Erythroblast (primary cell): ENCODE results near the gene TTC16.

Source experiments
- DNase-seq, 2 experiments: peaks; one replicate each; lab custom pipeline; 2025; lab: John Stamatoyannopoulos, UW
- GATA1 ChIP-seq: IDR thresholded peaks from 2 replicates; pipeline ENCODE4 v1.6.1; 2011; ENCODE audit warnings: low read depth, mild to moderate bottlenecking, control low read depth, low read length, moderate library complexity
- POLR2A ChIP-seq: IDR thresholded peaks from 2 replicates; pipeline ENCODE4 v1.6.1; 2011; ENCODE audit warnings: mild to moderate bottlenecking, low read length

TTC16 gene

GRCh38 chr9:127734747-127735529, 19.1 kb downstream of the TTC16 start, which contains the start of gene TOR2A:
Gene TOR2A, minus strand, starts transcription at chr9:127735294. Its CDS starts 24 bp downstream, at chr9:127735270.
- peak; percentile 99 for DNase-seq
- TF ChIP-seq GATA1 (no peak), POLR2A (peak; percentile 91)

DNA sequence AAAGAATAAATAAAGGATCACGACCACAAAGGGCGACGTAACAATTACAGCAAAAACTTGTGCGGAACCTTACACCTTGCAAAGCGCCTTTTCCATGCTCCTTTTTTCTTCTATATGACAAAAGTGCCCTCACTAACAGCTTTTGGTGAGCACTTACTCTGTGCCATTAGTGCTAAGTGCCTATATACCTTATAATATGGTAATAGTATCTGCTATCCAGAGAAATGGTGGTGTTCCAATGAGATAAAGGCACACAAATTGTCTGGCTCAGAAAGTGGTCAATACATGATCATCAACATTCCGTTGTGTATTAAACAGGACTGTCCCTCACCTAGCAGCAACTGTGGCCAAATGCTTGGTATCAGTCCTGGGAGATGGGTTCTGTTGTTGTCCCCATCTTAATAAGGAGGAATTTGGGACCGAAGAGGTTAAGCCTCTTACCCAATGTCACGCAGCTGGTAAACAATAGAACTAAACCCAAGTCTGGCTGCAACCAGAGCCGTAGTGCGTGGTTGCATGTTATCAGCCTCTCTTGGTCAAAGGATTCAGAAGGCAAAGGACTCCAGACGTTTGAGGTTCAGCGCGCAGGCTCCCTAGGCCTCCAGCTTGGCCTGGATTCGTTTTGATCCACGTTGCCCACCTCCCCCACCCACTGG, 19.8 kb downstream of the TTC16 start:
- DNase-seq, result no peak
- TF ChIP-seq POLR2A (no peak), GATA1 (no peak)

DNA sequence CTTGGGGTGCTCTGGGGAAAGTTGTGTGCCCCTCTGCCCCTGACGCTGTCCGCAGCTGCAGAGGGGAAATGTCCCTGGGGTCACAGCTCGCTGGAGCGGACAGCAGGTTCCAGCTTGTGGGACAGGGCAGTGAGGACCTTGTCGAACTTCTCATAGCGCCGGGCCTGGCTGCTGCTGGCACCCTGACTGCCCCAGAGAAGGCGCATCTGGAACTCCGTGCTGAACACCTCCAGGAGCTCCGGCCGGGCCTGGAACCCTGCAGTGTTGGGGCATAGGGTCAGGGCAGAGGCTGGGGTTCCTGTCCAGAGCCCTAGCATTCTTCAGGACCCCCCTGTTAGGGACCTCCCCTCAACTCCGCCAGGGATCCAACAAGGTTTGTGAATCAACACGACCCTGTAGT, 22.8 kb downstream of the TTC16 start:
- no peak for DNase-seq
- TF ChIP-seq GATA1 (no peak), POLR2A (no peak)

DNA sequence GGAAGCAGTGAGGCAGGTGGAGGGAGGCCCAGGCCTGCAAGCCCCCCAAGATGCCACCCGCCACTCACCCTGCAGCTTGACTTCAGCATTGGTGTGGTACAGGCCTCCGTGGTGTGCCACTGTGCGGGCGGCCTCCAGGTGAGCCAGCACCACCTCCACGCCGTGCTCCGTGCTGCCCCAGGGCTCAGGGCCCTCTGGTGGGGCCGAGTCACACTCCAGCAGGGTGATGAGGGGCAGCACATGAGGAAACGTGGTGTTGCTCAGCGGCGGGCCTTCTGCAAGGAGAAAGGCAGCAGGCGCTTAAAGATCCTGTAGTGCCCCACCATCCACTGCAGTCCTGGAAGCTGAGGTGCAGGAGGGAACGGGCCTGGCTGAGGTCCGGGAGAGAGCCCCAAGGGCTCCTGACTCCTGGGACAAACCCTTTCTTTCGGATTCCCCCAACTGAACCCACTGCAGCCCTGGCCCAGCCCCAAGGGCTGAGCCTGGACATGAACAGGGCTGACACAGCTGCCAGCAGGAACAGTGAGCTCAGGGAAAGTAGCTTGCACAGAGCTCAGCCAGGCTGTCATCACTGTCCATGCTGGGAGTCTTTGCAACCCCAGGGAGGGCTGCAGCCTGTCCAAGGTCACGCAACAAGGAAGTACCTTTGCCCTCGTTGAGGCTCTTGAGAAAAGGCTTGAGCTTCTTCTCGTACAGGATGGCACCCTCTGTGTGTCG, 23.9 kb downstream of the TTC16 start:
- TF ChIP-seq POLR2A (no peak), GATA1 (no peak)
- no peak for DNase-seq

GRCh38 chr9:127741831-127742434, 26.1 kb downstream of the TTC16 start:
- no peak for TF ChIP-seq GATA1
- no peak for TF ChIP-seq POLR2A
- DNase-seq, result no peak

DNA sequence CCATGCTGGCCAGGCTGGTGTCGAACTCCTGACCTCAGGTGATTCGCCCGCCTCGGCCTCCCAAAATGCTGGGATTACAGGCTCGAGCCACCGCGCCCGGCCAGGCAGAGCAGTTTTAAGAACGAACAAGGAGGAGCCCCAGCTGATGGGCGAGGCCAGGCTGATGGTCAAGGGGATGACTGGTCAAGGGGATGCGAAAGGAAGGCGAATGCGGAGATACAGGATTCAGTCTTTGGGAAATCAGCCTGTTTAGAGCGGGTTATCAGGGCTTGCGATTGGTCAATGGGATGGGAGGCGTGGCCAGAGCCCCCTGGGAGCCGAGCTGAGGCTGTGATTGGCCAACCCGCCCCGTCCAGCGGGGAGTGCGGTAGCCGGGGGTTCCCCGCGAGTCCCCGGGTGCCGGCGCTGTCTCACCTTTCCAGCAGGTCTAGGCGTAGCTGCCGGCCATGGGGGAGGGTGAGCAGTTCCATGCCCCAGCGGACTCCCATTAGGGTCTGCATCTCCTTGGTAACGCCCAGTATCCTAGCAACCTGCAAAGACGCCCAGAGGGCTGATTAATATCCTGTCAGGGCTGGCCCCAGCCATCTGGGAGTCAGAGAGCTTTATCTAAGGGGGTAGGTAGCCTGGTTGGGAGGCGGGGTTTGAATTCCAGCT, 26.7 kb downstream of the TTC16 start:
- peak in 1 of 2 experiments; percentile 54 for DNase-seq
- TF ChIP-seq POLR2A, result no peak
- TF ChIP-seq GATA1, result no peak

DNA sequence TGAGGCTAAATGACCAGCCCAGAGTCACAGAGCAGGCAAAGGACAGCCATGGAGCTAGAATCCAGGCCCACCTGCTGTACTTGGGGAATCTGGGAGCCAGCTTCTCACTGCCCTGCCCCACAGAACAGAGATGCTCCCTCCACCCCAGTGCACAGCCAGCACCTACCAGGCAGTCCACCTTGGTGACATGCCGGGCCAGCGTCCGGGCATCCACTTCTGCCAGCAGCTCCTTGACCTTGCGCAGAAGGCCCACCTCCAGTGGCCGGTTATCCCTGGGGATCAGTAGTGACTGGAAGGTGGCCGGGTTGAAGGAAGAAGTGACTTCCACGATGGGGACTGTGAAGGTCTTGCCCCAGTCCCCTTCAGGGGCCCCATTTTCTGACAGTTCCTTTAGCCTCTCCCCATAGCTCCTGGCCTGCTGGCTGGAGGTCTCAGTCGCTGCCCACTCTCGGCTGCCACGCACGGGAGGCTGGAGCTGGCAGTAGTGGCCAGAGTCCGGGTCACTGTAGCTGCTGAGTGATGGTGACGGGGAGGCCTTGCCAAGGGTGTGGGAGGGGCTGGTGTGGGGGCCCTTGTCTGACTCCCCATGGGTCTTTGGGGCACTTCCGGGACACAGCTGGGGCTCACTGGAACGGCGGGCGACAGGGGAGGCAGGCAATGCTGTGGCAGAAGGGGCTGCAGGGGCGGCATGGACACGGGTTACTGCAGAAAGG, 28.7 kb downstream of the TTC16 start:
- TF ChIP-seq POLR2A (no peak), GATA1 (no peak)

DNA sequence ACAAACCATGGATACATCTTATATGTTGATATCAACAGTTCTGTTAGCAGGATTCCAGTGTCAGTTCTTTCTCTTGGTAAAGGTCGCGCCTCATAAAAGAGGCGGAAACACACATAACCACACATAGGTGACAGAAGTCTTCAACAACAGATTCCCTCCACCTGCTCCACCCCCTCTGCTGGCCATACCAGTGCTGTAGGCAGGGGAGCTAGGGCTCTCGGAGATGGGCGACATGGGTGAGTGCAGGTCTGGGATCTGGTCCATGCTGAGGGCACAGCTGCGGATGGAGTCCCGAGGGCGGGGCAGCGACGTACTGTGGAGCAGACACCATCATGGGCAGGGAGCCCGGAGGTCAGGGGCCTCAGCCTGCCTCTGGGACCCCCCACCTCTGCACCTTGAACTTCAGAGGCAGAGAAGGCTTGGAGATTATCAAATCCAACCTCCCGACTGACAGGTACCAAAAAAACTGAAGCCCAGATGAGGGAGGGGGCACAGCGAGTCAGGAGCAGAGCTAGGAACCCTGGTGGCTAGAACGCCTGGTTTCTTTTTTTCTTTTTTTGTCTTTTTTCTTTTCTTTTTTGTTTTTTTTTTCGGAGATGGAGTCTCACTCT, 31.2 kb downstream of the TTC16 start:
- no peak for DNase-seq

More for the DNA sequence above, 28.7 kb downstream of the TTC16 start:
- no peak for DNase-seq

GRCh38 chr9:127749090-127749787, 33.4 kb downstream of the TTC16 start:
- TF ChIP-seq POLR2A (no peak), GATA1 (no peak)
- no peak for DNase-seq

More for the DNA sequence above, 31.2 kb downstream of the TTC16 start:
- no peak for TF ChIP-seq POLR2A
- no peak for TF ChIP-seq GATA1

DNA sequence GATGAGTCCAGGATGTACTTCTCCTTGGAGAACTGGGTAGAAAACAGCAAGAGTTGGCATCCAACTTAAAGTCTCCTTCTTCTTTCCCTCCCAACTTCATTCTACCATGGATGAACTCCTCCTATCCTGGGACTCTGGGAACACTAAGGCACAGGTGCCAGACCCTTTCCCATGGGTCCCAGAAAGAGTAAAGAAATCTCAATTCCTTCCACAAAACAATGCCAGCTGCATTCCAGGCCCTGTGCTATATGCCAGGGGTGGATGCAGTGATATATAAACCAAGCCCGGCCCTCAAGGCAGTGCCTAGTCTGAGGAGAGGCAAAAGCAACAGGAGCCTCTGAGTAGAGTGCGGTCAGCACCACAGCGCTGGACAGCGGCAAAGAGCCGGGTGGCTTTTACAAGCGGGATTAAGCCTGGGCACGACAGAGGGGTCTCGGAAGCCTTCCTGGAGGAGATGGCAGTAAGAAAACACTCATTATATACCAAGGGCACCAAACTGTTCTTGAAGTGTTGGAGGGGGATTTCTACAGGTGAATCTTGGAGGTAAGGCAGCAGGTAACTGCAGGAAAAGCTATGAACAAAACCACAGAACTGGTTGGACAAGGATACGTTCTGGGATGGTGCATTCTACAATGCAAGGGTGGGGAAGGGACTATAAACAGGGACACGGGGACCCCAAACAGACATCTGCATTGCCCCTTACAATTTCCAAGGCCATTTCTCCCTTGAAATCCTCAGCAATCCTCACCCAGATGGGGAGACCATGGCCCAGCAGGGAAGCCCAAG, 35.6 kb downstream of the TTC16 start:
- TF ChIP-seq GATA1, result no peak
- DNase-seq, result peak in 1 of 2 experiments; percentile 21

DNA sequence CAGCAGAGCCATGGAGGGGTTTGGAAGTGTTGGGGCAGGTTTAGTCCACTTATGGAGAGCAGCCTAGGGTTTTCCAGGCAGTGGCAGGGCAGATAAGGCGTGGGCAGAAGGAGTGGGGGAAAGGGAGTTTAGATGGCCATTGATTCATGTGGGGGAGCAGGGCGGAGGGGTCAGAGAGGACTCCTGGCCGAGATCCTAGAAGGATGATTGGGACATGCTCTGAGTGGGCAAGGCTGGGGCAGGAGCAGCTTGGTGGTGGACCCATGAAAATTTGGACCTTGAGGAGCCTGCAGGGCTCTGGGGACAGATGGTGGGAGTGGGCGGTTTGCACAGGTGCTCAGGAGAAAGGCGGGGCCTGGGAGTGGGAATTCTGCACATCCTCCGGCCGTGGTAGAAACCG, 37.3 kb downstream of the TTC16 start:
- DNase-seq, result no peak
- TF ChIP-seq POLR2A (no peak), GATA1 (no peak)
